BJ (cell line): ENCODE data around the gene SPHK1. TPM values are rescaled to one million over a fixed set of nuclear protein-coding genes. Genes with fewer than 3 reads are reported as not detected.

Experiments
- CTCF ChIA-PET: fragments of 350-600 bp; formaldehyde crosslinking; extraction: SDS; loops from one replicate; lab custom pipeline; 2021; ENCODE audit warnings: antibody characterized with exemption, inconsistent platforms; lab: Yijun Ruan, JAX
- POLR2A ChIA-PET: fragments of 300-600 bp; sonication (Branson Sonifier 250); formaldehyde crosslinking; extraction: SDS; loops from one replicate; lab custom pipeline; 2021; ENCODE audit warnings: antibody characterized with exemption; lab: Charles Lee
- DNase-seq: peaks from one replicate; pipeline ENCODE4 v3.0.0-alpha.2; 2011; ENCODE audit warnings: low read depth
- H3K27me3 ChIP-seq: 2 replicates; pipeline ENCODE4 v1.6.0; 2011; ENCODE audit warnings: low read length; ENCODE audit not compliant: control insufficient read depth, insufficient read depth
- H3K36me3 ChIP-seq: 2 replicates; pipeline ENCODE4 v1.5.1; 2011; ENCODE audit warnings: low read length; ENCODE audit not compliant: control insufficient read depth, insufficient read depth
- H3K4me3 ChIP-seq: 2 replicates; pipeline ENCODE4 v1.5.1; 2011; ENCODE audit warnings: low read depth, mild to moderate bottlenecking, control low read depth, low read length
- polyA plus RNA-seq: library from polyadenylated mRNA; depleted of rRNA; stranded (reverse); fragments of >200 nt; gene quantifications from 2 replicates; pipeline ENCODE4 v1.2.3, GENCODE V29; 2011
- TF ChIP-seq, protein P1 (sequence below): IDR thresholded peaks from 2 replicates; pipeline ENCODE4 v1.5.1; 2011; ENCODE audit warnings: low read depth, mild to moderate bottlenecking, control low read depth, inconsistent platforms, low read length, moderate library complexity; ENCODE audit not compliant: insufficient read depth

The SPHK1 gene
- polyA plus RNA-seq, 1 experiment = 57.8 TPM

- DNase-seq = no peak
- Histone ChIP-seq H3K36me3 (peaks cover 19% of the 10 kb centered on the region), H3K4me3 (no peak overlapping the region), H3K27me3 (no peaks in the 10 kb centered on the region)
- ChIA-PET CTCF (interaction anchor here (1.3 to 10.7 kb wide), 3 partner anchors 7 to 86 kb away, joined by 5 to 127 read pairs (median 5); no protein-coding TSS in a partner anchor), POLR2A (no interaction called here)
- TF ChIP-seq, protein P1, sequence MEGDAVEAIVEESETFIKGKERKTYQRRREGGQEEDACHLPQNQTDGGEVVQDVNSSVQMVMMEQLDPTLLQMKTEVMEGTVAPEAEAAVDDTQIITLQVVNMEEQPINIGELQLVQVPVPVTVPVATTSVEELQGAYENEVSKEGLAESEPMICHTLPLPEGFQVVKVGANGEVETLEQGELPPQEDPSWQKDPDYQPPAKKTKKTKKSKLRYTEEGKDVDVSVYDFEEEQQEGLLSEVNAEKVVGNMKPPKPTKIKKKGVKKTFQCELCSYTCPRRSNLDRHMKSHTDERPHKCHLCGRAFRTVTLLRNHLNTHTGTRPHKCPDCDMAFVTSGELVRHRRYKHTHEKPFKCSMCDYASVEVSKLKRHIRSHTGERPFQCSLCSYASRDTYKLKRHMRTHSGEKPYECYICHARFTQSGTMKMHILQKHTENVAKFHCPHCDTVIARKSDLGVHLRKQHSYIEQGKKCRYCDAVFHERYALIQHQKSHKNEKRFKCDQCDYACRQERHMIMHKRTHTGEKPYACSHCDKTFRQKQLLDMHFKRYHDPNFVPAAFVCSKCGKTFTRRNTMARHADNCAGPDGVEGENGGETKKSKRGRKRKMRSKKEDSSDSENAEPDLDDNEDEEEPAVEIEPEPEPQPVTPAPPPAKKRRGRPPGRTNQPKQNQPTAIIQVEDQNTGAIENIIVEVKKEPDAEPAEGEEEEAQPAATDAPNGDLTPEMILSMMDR = no peak; the same call in 1 of the 2 replicates
These were observed 4.8 kb downstream of the SPHK1 start for GRCh38 chr17:76388966-76389888.

GRCh38 chr17:76390003-76390421 lies 5.6 kb downstream of the SPHK1 start:
- POLR2A ChIA-PET = no interaction called here
- Histone ChIP-seq H3K27me3 (no peaks in the 10 kb centered on the region), H3K4me3 (no peak overlapping the region), H3K36me3 (peaks cover 19% of the 10 kb centered on the region)
- CTCF ChIA-PET = interaction anchor here (0.6 to 10.7 kb wide), 3 partner anchors 6 to 86 kb away, joined by 3 to 127 read pairs (median 5); no protein-coding TSS in a partner anchor
- TF ChIP-seq, protein P1 = no peak
- DNase-seq = no peak

- DNase-seq = no peak
- POLR2A ChIA-PET = no interaction called here
- CTCF ChIA-PET = interaction anchor here (0.8 to 1.2 kb wide), 4 partner anchors 11 to 138 kb away, joined by 3 to 5 read pairs (median 3); no protein-coding TSS in a partner anchor
- TF ChIP-seq, protein P1 = no peak
- peaks cover 25% of the 10 kb centered on the region for H3K36me3 ChIP-seq
- H3K27me3 ChIP-seq = no peaks in the 10 kb centered on the region
- H3K4me3 ChIP-seq = no peak overlapping the region
These were observed 6.8 kb downstream of the SPHK1 start for GRCh38 chr17:76391200-76391715.

DNA sequence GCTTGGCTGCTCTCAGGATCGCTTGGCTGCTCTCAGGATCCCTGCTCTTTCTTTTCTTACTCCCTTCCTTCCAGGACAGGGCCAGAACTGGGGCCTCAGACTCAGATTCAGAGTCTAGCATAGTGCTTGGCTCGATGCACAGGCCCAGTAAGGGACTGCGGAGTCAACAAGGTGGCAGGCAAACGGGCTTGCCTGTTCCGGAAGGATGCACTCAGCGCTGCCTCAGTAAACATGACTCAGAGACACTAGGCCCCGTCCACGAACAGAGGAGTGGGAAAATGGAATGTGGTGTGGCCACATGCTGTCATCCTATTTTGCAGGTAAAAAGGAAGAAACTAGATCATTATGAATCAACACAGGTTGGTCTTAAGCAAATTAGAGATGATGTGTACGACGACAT lies 9.8 kb downstream of the SPHK1 start:
- DNase-seq = no peak
- CTCF ChIA-PET = interaction anchor here (0.6 to 8.0 kb wide), 5 partner anchors 9 to 269 kb away, joined by 3 to 127 read pairs (median 4); partner anchors contain the start of gene SPHK1
- POLR2A ChIA-PET = no interaction called here
- Histone ChIP-seq H3K27me3 (no peaks in the 10 kb centered on the region), H3K36me3 (peaks cover 35% of the 10 kb centered on the region), H3K4me3 (no peak overlapping the region)
- TF ChIP-seq, protein P1 = no peak

DNA sequence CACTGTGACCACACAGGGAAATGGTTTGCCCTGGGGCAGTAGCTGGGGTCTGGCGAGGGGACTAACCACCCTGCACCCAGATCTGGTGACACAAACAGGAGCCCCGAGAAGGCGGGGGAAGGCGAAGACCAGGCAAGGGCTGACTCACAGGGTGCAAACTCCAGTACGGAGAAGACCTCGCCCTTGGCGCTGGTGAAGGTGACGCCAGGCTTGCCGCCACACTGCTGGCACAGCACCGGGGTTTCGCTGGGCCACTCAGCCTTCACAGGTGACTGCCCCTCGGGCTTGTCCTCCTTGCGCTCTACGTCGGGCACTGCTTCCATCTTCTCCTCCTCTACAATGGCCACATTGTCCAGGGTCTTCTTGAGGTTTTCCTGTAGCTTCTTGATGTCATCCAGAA lies 11.6 kb downstream of the SPHK1 start:
- no peak for DNase-seq
- H3K4me3 ChIP-seq = no peak overlapping the region
- POLR2A ChIA-PET = no interaction called here
- TF ChIP-seq, protein P1 = no peak
- no peaks in the 10 kb centered on the region for H3K27me3 ChIP-seq
- peaks cover 44% of the 10 kb centered on the region for H3K36me3 ChIP-seq
- CTCF ChIA-PET = interaction anchor here (0.9 to 8.0 kb wide), 9 partner anchors 11 to 518 kb away, joined by 3 to 203 read pairs (median 24); partner anchors contain the start of genes QRICH2, SPHK1 and UBE2O
